Heart right ventricle (tissue), 16 donors: ENCODE results near the gene MTFR2. TPM values are rescaled to one million over a fixed set of nuclear protein-coding genes. Genes with fewer than 3 reads are reported as not detected.

ENCODE experiments used
- ATAC-seq, 8 donors: fragments of 200-7000 bp; cut with Tn5 transposase; one replicate each; pipeline ENCODE4 v1.9.1; 2020; ENCODE audit warnings: mild to moderate bottlenecking in 8 of 8, moderate library complexity in 8 of 8, moderate number of reproducible peaks in 1 of 8
- DNase-seq, 2 donors: peaks; one replicate each; pipeline ENCODE4 v3.0.0-alpha.2; 2020
- H3K27ac ChIP-seq, 10 donors: fragments of 200-600 bp; sonication (generic) in 2 of 10; one replicate each; pipeline versions ENCODE4 v1.5.0 to v1.8.0; 2020 to 2022; ENCODE audit warnings: mild to moderate bottlenecking in 3 of 10
- H3K27me3 ChIP-seq, 7 donors: fragments of 200-600 bp; one replicate each; pipeline ENCODE4 v1.8.0; 2021 to 2022; ENCODE audit warnings: mild to moderate bottlenecking in 2 of 7
- H3K36me3 ChIP-seq, 9 donors: fragments of 200-600 bp; sonication (generic) in 1 of 9; one replicate each; pipeline versions ENCODE4 v1.5.0 to v1.8.0; 2020 to 2022; ENCODE audit warnings: mild to moderate bottlenecking in 2 of 9
- H3K4me1 ChIP-seq, 9 donors: fragments of 200-600 bp; sonication (generic) in 1 of 9; one replicate each; pipeline versions ENCODE4 v1.5.0 to v1.8.0; 2020 to 2022; ENCODE audit warnings: mild to moderate bottlenecking in 4 of 9
- H3K4me3 ChIP-seq, 10 donors: fragments of 200-600 bp; sonication (generic) in 2 of 10; one replicate each; pipeline versions ENCODE4 v1.5.0 to v1.8.0; 2020 to 2022; ENCODE audit warnings: mild to moderate bottlenecking in 7 of 10, moderate library complexity in 2 of 10
- H3K9me3 ChIP-seq, 11 donors: fragments of 200-600 bp in 10 of 11; sonication (generic) in 2 of 11; one replicate each; pipeline versions ENCODE4 v1.5.0 to v1.8.0; 2013 to 2022; ENCODE audit warnings: mild to moderate bottlenecking in 2 of 11, control low read depth in 1 of 11, moderate library complexity in 1 of 11
- CTCF ChIP-seq, 9 donors: fragments of 200-600 bp; sonication (generic) in 2 of 9; IDR thresholded peaks; one replicate each; pipeline versions ENCODE4 v1.5.0 to v1.8.0; 2021 to 2022; ENCODE audit warnings: antibody characterized with exemption in 9 of 9, mild to moderate bottlenecking in 5 of 9, moderate library complexity in 1 of 9
- WGBS, 2 donors: extraction: QIAGEN DNeasy Blood & Tissue Kit; methylation state at CpG; one replicate each; pipeline ENCODE4 v1.1.7; 2013; ENCODE audit warnings: inconsistent platforms in 1 of 2; 5-methylcytosine and 5-hydroxymethylcytosine counted together
- intact Hi-C, 10 donors: fragments of 100-400 bp; cut with DNase I; formaldehyde crosslinking; loops; one replicate each; pipeline versions ENCODE4 v1.11.1 to v1.14.2; 2022
- long read RNA-seq, 3 donors: library from polyadenylated mRNA; unstranded; transcript quantifications; one replicate each; pipeline ENCODE4 v2.0.0, GENCODE V29; 2020 to 2021
- polyA plus RNA-seq, 2 donors: library from polyadenylated mRNA; stranded (reverse); fragments of 200-250 nt; gene quantifications; one replicate each; pipeline ENCODE4 v1.2.3, GENCODE V29; 2013
- total RNA-seq, 10 donors: library from RNA; stranded (reverse); fragmentation: NEBNext Ultra II Directional in 3 of 10; extraction: Animal tissue kit (Norgen Biotek cat#: 25700) in 3 of 10; gene quantifications; one replicate each; pipeline versions ENCODE4 v1.2.1 to v1.2.4, GENCODE V29; 2021 to 2023
- donor health status: Arrhythmogenic right ventricular cardiomyopathy.
- donor health status: ischemic (EF 13 %, LVEDD 7.1; RV severe dilation, severe dysfunction).
- donor health status: healthy with polysubstance abuse.
- donor health status: DM: no; HTN: yes; CAD: no.
- donor health status: DM: no; HTN: no; CAD: no.
- donor health status: ischemic (EF 25% LVEDD 6.9; RV normal size, moderate dysfunction).
- donor health status: ischemic (EF 25% LVEDD 5.7; RV mildly dilated, moderate dysfunction).
- donor health status: healthy.
- donor health status: DM: yes; HTN: yes; CAD: no.
- donor health status: Ischemic cardiomyopathy.
- donor health status: ischemic (EF 35%, LVEDD 5.7; RV mildly dilated, moderate dysfunction).
- donor health status: nonischemic (EF 11% LVEDD 7.7; RV severe dilation, severe dysfunction).
- donor health status: DM: yes; HTN: yes; CAD: no.
- donor health status: PGD.
- donor health status: ischemic (EF 29% LVEDD 5.4; RV normal size, mild dysfunction).
- donor health status: nonischemic (EF 23%, LVEDD 6.1; RV moderate dilation, normal function).

The MTFR2 gene
- total RNA-seq: under 1 TPM in 4 of 10 donors, not detected in 6; 0.20 to 0.69 (median 0.27) TPM
- polyA plus RNA-seq: under 1 TPM; 0.20 to 0.44 TPM
- long read RNA-seq, donor 1: 0 reads
- long read RNA-seq, donor 2: 0 reads
- long read RNA-seq, donor 3: 0 reads

- ATAC-seq (peak; percentile 98 to 100 (median 99)), DNase-seq (peak; percentile 88 to 99)
- WGBS, 2 donors: 0% methylated on average over 59 of the region's 59 CpGs
- Histone ChIP-seq H3K4me1 (peaks cover 0 to 31% (median 16%) of the 10 kb centered on the region in 9 donors), H3K4me3 (peak within 1 kb of the TSS; percentile 44 to 77 (median 64)), H3K36me3 (peaks cover 0 to 9% (median 0%) of the 10 kb centered on the region in 9 donors), H3K9me3 (no peaks in the 10 kb centered on the region), H3K27ac (peak within 1 kb of the TSS in 8 of 10 donors; percentile 40 to 55 (median 44)), H3K27me3 (no peaks in the 10 kb centered on the region)
- intact Hi-C loops: loop anchor here in 4 of 10 donors (2.0 to 5.0 kb wide), 3 partner anchors 37 to 41 kb away; partner anchors contain the start of gene BCLAF1 (in 3 of the 4)
- TF ChIP-seq CTCF (IDR thresholded peaks at IDR 0.05): no peak
Observed at GRCh38 chr6:136249811-136250685, at the start of gene MTFR2. TSS of gene MTFR2 (minus strand) at chr6:136250311. CDS start at chr6:136249099, 1,212 bp downstream.

- no peaks in the 10 kb centered on the region for H3K9me3 ChIP-seq
- DNase-seq (no peak), ATAC-seq (no peak)
- H3K36me3 ChIP-seq: no peaks in the 10 kb centered on the region
- WGBS, 2 donors: 89 to 96% methylated on average over 3 of the region's 3 CpGs
- H3K27me3 ChIP-seq: no peaks in the 10 kb centered on the region
- intact Hi-C loops: loop anchor here in 1 of 10 donors (10.0 kb wide), 1 partner anchor 800 kb away; the partner anchor contains the start of gene AHI1
- H3K4me3 ChIP-seq: no peak overlapping the region
- no peak overlapping the region for H3K27ac ChIP-seq
- no peak for TF ChIP-seq CTCF (IDR thresholded peaks at IDR 0.05)
- peaks cover 0 to 15% (median 10%) of the 10 kb centered on the region in 9 donors for H3K4me1 ChIP-seq
Observed at GRCh38 chr6:136294621-136295020, 44.5 kb upstream of the MTFR2 start.

- intact Hi-C loops: loop anchor here in 2 of 10 donors (2.0 to 10.0 kb wide), 2 partner anchors 40 to 796 kb away; partner anchors contain the start of genes AHI1 (in 1 of the 2) and MTFR2 (in 1 of the 2)
- 3 to 4% methylated on average over 22 of the region's 22 CpGs for WGBS, 2 donors
- H3K27ac ChIP-seq: peak overlapping the region; percentile 91 to 99 (median 99)
- DNase-seq: peak; percentile 73
- peak; percentile 30 to 61 (median 48) for ATAC-seq
- H3K27me3 ChIP-seq: no peaks in the 10 kb centered on the region
- H3K4me1 ChIP-seq: peaks cover 0 to 45% (median 37%) of the 10 kb centered on the region in 9 donors
- H3K4me3 ChIP-seq: peak overlapping the region; percentile 53 to 86 (median 78)
- TF ChIP-seq CTCF (IDR thresholded peaks at IDR 0.05): peak in 1 of 9 donors; percentile 11
- no peaks in the 10 kb centered on the region for H3K9me3 ChIP-seq
- H3K36me3 ChIP-seq: peaks cover 0 to 2% (median 0%) of the 10 kb centered on the region in 9 donors
Observed at GRCh38 chr6:136290410-136291010, 40.4 kb upstream of the MTFR2 start.
